Measurements from ENCODE around the gene CALHM2. TPM values are rescaled to one million over a fixed set of nuclear protein-coding genes. Genes with fewer than 3 reads are reported as not detected.

Gene CALHM2
- total and polyA plus RNA-seq, 2 of the 4 experiments (the other 2 are of a cell fraction): 2.5 to 7.9 TPM

- TF ChIP-seq, protein P1, sequence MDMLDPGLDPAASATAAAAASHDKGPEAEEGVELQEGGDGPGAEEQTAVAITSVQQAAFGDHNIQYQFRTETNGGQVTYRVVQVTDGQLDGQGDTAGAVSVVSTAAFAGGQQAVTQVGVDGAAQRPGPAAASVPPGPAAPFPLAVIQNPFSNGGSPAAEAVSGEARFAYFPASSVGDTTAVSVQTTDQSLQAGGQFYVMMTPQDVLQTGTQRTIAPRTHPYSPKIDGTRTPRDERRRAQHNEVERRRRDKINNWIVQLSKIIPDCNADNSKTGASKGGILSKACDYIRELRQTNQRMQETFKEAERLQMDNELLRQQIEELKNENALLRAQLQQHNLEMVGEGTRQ (IDR thresholded peaks at IDR 0.05; ENCODE audit: low read depth, low read length): no peak
Measured at GRCh38 chr10:103452506-103453230, 498 bp upstream of the CALHM2 start (continued).

GRCh38 chr10:103451091-103451813 is 918 bp downstream of the CALHM2 start:
- peak; percentile 1 for ATAC-seq (ENCODE audit: low read depth)
- H3K27me3 ChIP-seq (ENCODE audit: control insufficient read depth, insufficient read depth, low read length): no peaks in the 10 kb centered on the region
- POLR2A ChIA-PET (ENCODE audit: unreplicated experiment): no interaction called here
- H3K79me1 ChIP-seq (ENCODE audit: low read depth in 1 of 2, low read length in 2 of 2): peaks cover 0 to 34% of the 10 kb centered on the region in 2 experiments; a peak in 1 of 4 replicates
- in situ Hi-C loops (cut with MboI; ENCODE audit: low sequenced_read_pairs): no loop called here
- intact Hi-C loops (cut with micrococcal nuclease): no loop called here
- no TSS peak for BruUV-seq (replicated peaks)
- peak overlapping the region; percentile 65 for H3K4me2 ChIP-seq (ENCODE audit: low read depth, low read length)
- peak overlapping the region; percentile 61 to 84; a peak in 2 of 4 replicates for H4K8ac ChIP-seq (ENCODE audit: low read depth in 2 of 2, low read length in 2 of 2)
- H3K4me1 ChIP-seq (ENCODE audit: control insufficient read depth, insufficient read depth, low read length): peaks cover 11% of the 10 kb centered on the region; the same call in 1 of the 2 replicates
- peak overlapping the region; percentile 82 for H4K91ac ChIP-seq (ENCODE audit: insufficient read depth, low read depth, low read length)
- H2AK9ac ChIP-seq (replicated peaks; ENCODE audit: low read depth, low read length, poor library complexity): peak overlapping the region; percentile 99
- TF ChIP-seq MXI1 (IDR thresholded peaks at IDR 0.05; ENCODE audit: borderline replicate concordance, low read depth, low read length) (no peak), CHD1 (IDR thresholded peaks at IDR 0.05; ENCODE audit: low read depth, low read length) (no peak), RAD21 (IDR thresholded peaks at IDR 0.05; ENCODE audit: low read length) (no peak), MAFK (IDR thresholded peaks at IDR 0.05; ENCODE audit: low read depth, low read length) (no peak), NFE2L2 (IDR thresholded peaks at IDR 0.05; ENCODE audit: low read depth, low read length) (no peak), BHLHE40 (IDR thresholded peaks at IDR 0.05; ENCODE audit: low read depth, low read length) (no peak), SMC3 (IDR thresholded peaks at IDR 0.05; ENCODE audit: low read depth, low read length) (no peak), POLR2A (IDR thresholded peaks at IDR 0.05; ENCODE audit: low read depth, low read length) (no peak), CEBPB (IDR thresholded peaks at IDR 0.05; ENCODE audit: low read depth, low read length) (no peak), RFX5 (IDR thresholded peaks at IDR 0.05; ENCODE audit: low read depth, low read length) (no peak)
- TF ChIP-seq, protein P2, sequence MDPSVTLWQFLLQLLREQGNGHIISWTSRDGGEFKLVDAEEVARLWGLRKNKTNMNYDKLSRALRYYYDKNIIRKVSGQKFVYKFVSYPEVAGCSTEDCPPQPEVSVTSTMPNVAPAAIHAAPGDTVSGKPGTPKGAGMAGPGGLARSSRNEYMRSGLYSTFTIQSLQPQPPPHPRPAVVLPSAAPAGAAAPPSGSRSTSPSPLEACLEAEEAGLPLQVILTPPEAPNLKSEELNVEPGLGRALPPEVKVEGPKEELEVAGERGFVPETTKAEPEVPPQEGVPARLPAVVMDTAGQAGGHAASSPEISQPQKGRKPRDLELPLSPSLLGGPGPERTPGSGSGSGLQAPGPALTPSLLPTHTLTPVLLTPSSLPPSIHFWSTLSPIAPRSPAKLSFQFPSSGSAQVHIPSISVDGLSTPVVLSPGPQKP (IDR thresholded peaks at IDR 0.05; ENCODE audit: borderline replicate concordance, low read depth, low read length): no peak
- peak overlapping the region; percentile 35; the same call in 1 of the 3 replicates for H2BK15ac ChIP-seq (ENCODE audit: low read depth, low read length)
- no peak overlapping the region for H2BK5ac ChIP-seq (ENCODE audit: low read depth, low read length, poor library complexity, severe bottlenecking)
- peak overlapping the region; percentile 87 for H3K4ac ChIP-seq (ENCODE audit: low read depth, low read length)
- dilution Hi-C loops (cut with HindIII; ENCODE audit: low sequenced_read_pairs, unreplicated experiment): no loop called here
- peak overlapping the region; percentile 98 for H2AFZ ChIP-seq (replicated peaks; ENCODE audit: low read length, poor library complexity)
- H2BK20ac ChIP-seq (ENCODE audit: low read depth, low read length): no peak overlapping the region
- H3K23ac ChIP-seq (ENCODE audit: low read depth, low read length): peak overlapping the region; percentile 79
- peak overlapping the region; percentile 49 for H3K4me3 ChIP-seq (ENCODE audit: insufficient read depth, low read depth, low read length)
- H3K9me3 ChIP-seq (ENCODE audit: control insufficient read depth, insufficient read depth, low read length): no peaks in the 10 kb centered on the region
- H3K27ac ChIP-seq (ENCODE audit: insufficient read depth, low read length): no peak overlapping the region
- H3K9me1 ChIP-seq (ENCODE audit: insufficient read depth, low read length): peaks cover 10% of the 10 kb centered on the region
- H3K18ac ChIP-seq (ENCODE audit: low read depth, low read length): no peak overlapping the region
- H4K20me1 ChIP-seq (ENCODE audit: insufficient read depth, low read length): peaks cover 9% of the 10 kb centered on the region; the same call in 1 of the 2 replicates
- peak overlapping the region; percentile 30 for H3K9ac ChIP-seq (ENCODE audit: low read depth, low read length)
- H4K5ac ChIP-seq (ENCODE audit: low read depth, low read length): peak overlapping the region; percentile 7; the same call in 1 of the 2 replicates
- H2BK120ac ChIP-seq (ENCODE audit: low read depth, low read length): peak overlapping the region; percentile 37
- H3K56ac ChIP-seq (ENCODE audit: extremely low read depth, insufficient read depth, low read length): no peak overlapping the region; the same call in 1 of the 2 replicates
- DNase-seq: no peak
- 45% methylated on average over 4 of the region's 14 CpGs; no CpG with 5 or more reads in 1 of the 2 experiments for WGBS, 2 experiments (ENCODE audit: extremely low coverage in 2 of 2, insufficient read length in 1 of 2)
- peak overlapping the region; percentile 94 for H2AK5ac ChIP-seq (ENCODE audit: low read depth, low read length)
- CTCF ChIA-PET: no interaction called here
- H3K36me3 ChIP-seq (ENCODE audit: control insufficient read depth, insufficient read depth, low read length): peaks cover 19% of the 10 kb centered on the region
- H3K14ac ChIP-seq (replicated peaks; ENCODE audit: low read depth, low read length): peak overlapping the region; percentile 90; the same call in 1 of the 2 replicates
